Fibroblast of pulmonary artery (primary cell): Measurements from ENCODE around the gene ABHD12.

Experiments used
- DNase-seq: peaks from one replicate; pipeline ENCODE4 v3.0.0-alpha.2; 2010; ENCODE audit warnings: low read depth
- H3K4me3 ChIP-seq: replicated peaks from 2 replicates; pipeline ENCODE4 v1.5.1; 2011; ENCODE audit warnings: low read depth, mild to moderate bottlenecking, control low read depth, low read length, moderate library complexity
- TF ChIP-seq, protein P1 (sequence below): IDR thresholded peaks from 2 replicates; pipeline ENCODE4 v1.5.1; 2011; ENCODE audit warnings: mild to moderate bottlenecking, control low read depth, low read length, inconsistent platforms; ENCODE audit errors: missing control alignments

ABHD12 gene

DNA sequence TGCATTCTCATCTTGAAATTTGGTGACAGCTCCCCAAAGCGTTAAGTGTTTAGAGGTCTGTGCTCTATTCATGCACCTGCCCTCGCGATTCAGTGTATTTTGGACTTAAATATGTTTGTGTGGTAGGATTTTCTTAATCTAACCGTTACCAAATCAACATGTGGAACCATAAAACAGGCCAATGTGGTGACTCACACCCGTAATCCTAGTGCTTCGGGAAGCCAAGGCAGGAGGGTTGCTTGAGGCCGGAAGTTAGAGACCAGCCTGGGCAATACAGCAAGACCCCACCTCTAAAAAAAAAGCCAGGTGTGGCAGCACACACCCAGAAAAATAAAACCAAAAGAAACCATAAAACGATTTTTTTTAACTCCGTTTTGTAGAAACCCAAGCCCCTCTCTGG is 111.2 kb downstream of the ABHD12 start:
- DNase-seq: no peak
- TF ChIP-seq, protein P1, sequence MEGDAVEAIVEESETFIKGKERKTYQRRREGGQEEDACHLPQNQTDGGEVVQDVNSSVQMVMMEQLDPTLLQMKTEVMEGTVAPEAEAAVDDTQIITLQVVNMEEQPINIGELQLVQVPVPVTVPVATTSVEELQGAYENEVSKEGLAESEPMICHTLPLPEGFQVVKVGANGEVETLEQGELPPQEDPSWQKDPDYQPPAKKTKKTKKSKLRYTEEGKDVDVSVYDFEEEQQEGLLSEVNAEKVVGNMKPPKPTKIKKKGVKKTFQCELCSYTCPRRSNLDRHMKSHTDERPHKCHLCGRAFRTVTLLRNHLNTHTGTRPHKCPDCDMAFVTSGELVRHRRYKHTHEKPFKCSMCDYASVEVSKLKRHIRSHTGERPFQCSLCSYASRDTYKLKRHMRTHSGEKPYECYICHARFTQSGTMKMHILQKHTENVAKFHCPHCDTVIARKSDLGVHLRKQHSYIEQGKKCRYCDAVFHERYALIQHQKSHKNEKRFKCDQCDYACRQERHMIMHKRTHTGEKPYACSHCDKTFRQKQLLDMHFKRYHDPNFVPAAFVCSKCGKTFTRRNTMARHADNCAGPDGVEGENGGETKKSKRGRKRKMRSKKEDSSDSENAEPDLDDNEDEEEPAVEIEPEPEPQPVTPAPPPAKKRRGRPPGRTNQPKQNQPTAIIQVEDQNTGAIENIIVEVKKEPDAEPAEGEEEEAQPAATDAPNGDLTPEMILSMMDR: no peak

GRCh38 chr20:25278636-25279361 is 111.8 kb downstream of the ABHD12 start:
- no peak for DNase-seq
- H3K4me3 ChIP-seq: no peak overlapping the region
- TF ChIP-seq, protein P1: no peak

More for the DNA sequence above, 111.2 kb downstream of the ABHD12 start:
- H3K4me3 ChIP-seq: no peak overlapping the region

DNA sequence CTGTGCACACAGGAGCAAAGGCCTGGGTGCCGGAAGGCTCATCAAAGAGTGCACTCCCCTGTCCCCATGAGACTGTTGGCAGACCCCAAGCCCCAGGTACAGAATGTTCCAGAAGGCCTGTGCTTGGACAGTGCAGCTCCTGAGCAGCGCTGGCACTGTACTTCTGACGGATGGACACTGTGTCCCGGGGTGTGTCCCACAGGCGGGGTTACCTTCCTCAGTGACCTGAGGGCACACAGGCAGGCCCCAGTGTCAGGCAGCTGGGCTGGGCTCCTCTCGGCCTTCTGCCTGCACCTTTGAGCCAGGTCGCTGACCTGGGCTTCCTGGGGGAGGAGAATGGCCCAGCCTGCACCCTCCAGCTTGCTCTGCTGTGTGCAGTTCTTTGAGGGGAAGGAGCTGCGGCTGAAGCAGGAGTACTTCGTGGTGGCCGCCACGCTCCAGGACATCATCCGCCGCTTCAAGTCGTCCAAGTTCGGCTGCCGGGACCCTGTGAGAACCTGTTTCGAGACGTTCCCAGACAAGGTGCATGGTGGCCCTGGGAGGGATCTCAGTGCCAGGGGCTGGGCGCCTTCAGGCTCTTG is 112.6 kb downstream of the ABHD12 start:
- H3K4me3 ChIP-seq: no peak overlapping the region
- no peak for DNase-seq
- TF ChIP-seq, protein P1: no peak

- H3K4me3 ChIP-seq: no peak overlapping the region
- no peak for DNase-seq
- TF ChIP-seq, protein P1: no peak
Measured at GRCh38 chr20:25277051-25277801, 113.4 kb downstream of the ABHD12 start.

GRCh38 chr20:25276533-25277050 is 114.0 kb downstream of the ABHD12 start:
- TF ChIP-seq, protein P1: no peak
- no peak for DNase-seq
- no peak overlapping the region for H3K4me3 ChIP-seq

DNA sequence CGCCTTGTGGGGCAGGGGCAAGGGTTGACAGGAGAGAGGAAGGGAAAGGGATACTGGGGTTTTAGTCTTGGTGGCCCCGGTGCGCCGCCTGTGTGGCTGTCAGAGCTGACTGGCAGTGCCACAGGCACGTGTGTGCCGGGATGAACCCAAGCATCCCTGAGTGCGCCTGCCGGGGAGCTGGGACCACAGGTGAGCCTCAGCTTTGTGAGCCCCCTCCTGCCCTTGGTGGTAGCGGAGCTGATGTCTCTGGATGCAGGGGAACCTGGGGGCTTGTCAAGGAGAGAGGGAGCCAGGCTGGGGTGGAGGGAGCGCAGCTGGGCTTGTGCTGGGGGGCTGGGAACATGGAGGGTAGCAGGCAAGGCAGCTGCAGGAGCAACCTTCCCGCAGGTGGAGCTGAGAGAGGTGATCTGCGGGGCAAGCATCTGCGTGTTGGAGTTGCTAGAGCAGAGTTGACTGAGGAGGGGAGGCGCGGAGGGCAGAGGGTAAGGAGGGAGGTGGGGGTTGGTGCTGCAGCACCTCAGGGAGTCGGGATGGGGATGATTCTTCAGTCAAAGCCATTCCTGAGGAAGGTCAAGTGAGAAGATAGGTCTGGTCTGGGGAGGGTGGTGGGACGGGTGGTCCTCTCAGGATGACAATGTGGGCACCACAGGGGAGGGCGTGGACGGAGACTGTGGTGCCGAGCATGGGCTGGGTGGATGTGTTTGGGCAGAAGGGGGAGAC is 114.7 kb downstream of the ABHD12 start:
- H3K4me3 ChIP-seq: no peak overlapping the region
- TF ChIP-seq, protein P1: no peak
- DNase-seq: no peak
